GM10847 (cell line): ENCODE results near the gene DOCK4.

ENCODE experiments used
- POLR2A ChIP-seq: IDR thresholded peaks from 2 replicates; pipeline ENCODE4 v1.6.1; 2011; ENCODE audit not compliant: insufficient read length; ENCODE audit errors: extremely low read depth

Gene DOCK4

DNA sequence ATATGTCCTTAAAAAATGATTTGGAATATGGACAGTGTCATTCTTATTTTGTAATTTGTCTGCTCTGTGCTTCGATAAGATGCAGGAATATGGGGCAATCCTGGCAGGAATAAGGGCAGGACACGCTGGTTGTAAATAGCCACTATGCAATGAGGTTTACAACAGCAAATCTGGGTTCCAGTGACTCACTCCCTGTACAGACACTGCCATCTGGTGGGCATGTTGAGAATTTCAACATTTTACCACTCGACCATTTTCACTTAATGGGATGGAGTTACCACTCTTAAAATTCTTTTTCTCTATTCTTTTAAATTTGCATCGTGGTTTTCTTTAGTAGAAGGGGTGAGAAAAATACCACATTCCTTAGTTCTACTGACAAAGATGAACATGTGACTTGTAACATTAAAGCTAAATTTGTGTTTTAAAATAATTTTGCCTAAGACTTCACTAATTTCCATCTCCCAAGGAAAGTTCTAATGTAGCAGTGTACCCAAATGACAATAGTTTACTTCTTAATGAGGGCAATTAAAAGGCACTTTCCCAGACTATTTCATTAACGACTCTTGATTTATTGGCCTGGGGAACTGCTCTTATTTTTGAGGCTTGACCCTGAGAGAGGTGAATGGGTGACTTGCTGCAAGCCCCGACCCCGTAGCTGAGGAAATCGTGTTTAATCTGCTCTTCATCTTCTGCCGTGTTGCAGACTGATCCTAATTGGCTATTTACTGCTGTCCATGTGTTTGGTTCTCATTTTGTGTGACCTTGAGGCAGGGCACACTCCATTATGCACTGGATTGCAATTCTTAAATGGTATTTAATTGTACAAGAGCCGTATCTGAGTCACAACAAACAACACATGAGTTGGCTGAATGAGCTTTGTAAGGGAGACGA, 470.3 kb downstream of the DOCK4 start:
- no peak for TF ChIP-seq POLR2A

GRCh38 chr7:111734954-111735660, 471.1 kb downstream of the DOCK4 start:
- no peak for TF ChIP-seq POLR2A

- TF ChIP-seq POLR2A, result no peak
These were observed 473.3 kb downstream of the DOCK4 start for GRCh38 chr7:111732923-111733322.

DNA sequence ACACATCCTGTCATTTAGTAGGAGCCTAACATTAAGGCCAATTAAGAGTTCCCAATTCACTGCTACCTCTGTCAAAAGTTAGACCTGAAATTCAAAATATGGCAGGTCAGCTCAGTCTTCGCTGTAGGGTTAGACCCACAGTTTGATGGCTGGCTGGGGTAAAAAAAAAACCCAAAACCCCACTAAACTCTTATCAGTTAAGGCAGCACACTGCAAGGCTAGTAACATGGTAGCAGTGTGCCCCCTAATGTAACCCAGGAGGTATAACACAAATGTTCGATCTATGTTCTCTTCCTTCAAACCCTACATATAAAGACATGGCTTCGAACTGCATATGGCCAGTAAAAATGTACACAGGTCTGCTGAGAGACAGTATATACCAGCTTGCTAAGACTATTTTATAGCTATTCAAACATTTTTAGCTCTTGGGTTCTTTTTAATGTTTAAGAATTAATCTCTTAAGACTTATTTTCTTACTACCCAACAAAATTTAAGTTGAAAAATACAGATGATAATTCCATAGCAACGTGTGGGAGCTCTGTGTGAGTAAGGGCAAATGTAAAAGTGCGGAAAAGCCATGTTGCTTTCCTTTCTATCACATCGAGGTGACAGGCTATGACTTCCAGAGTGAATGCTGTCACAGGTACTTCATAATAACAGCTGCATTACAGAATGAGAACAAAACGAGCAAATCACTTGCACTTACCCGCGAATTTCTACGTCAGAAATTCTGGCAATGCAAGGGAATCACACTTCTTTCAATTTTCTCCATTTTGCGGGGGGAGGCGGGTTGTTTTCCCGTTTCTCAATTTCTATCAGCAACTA, 475.5 kb downstream of the DOCK4 start:
- no peak for TF ChIP-seq POLR2A

- no peak for TF ChIP-seq POLR2A
These were observed 476.1 kb downstream of the DOCK4 start for GRCh38 chr7:111730057-111730456.

GRCh38 chr7:111729483-111729882, 476.7 kb downstream of the DOCK4 start:
- no peak for TF ChIP-seq POLR2A

DNA sequence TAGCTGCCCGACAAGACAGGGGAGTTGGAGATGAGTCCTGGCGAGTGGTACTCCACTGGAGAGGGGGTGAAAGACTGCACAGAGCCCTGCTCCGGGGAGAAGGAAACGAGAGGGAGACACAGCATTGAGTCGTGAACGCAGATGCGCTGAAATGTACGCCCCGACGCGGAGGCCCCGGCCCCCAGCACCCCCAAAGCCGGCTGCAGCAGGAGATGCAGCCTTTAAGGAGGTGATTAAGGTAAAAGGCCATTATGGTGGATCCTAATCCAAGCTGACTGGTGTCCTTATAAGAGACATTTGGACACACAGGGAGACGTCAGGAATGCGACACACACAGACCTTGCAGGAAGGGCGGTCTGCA, 477.6 kb downstream of the DOCK4 start:
- no peak for TF ChIP-seq POLR2A

DNA sequence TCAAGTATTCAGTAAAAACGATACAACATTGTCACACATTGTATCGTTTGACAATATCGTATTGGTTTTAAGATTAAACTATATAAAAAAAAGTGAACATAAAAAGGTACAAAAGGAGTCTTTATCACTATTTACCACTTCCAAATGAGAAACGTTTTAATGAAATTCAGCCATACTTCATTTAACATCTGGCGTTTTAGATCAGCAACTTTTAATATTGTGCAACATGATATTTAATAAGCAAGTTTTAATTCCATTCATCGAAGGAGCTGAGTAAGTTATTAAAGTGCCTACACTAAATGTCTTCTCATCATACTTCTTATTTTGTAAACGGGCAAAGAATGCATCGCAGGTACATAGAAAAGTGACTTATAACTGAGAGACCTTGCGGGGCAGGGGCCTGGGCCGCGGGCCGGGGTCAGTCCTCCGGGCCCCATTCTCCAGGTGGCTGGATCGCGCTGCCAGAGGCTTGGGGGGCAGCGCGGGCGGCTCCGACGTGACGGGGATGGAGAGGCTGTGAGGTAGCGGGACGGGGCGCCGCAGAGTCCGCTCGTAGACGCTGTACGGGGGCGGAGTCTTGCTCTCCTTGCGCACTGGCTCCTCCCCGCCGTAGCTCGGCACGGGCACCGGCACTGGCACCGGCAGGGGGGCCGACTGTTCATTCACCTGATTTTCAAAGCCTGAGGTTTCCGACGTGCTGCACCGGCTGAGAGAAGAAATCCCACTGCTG, 478.1 kb downstream of the DOCK4 start:
- no peak for TF ChIP-seq POLR2A

DNA sequence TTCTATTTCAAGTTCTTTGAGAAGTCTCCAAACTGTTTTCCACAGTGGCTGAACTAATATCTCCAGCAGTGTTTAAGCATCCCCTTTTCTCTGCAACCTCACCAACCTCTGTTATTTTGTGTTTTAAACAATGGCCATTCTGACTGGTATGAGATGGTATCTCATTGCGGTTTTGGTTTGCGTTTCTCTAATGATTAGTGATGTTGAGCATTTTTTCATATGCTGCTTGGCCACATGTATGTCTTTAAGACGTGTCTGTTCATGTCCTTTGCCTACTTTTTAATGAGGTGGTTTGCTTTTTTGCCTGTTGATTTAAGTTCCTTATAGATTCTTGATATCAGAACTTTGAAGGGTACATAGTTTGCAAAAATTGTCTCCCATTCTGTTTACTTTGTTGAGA, 487.3 kb downstream of the DOCK4 start:
- no peak for TF ChIP-seq POLR2A

DNA sequence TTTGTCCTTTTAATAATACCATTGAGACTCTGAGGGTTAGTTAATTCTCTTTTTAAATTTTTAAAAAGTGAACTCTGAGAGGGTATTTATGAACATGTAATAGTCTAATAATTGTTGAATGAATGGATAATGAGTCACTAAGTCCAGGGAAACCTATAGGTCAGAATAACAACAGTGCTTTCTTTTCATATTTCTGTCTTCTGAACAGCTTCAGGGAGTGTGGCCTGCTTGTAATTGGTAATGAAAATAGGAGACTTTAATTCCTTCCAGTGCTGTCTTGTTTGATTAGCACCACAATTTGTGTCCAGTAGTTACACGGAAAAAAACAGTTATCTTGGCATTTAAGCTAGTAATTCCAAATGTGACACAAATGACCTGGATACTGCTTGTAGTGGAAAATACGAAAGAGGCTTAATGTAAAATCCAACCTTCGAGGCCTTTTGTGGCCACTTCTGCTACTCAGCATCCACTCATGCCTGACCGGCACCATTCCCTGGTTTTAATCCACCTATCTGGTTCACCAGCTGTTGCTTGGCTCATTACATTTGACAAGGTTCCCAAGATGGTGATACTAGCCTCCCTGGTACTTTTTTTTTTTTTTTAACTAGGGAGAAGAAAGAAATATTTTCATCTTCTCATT, 494.7 kb downstream of the DOCK4 start:
- no peak for TF ChIP-seq POLR2A

DNA sequence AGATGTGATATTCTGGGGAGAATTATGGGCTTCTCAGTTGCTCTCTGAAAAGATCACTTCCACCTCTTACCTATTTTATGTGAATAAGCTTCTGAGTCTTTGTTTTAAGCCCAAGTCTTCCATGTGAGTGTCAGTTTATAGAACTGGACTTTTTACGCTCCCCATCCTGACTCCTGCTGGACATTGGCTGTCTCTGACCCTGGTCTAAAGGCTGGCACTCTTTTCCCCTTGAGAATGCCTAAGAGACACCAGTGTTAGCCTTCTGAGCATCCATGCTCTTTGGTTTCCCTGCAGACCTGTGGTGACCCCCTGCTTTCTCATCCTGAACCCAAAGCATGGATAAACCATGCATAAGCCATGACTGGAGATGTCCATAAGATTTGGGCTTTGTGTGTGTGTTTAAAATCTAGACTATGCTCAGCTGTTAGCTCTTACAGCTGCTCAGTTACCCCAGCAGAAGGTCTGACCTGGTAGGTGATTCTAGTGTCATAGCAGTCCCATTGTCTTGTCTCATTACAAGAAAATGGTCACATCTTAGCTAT, 495.3 kb downstream of the DOCK4 start:
- no peak for TF ChIP-seq POLR2A

DNA sequence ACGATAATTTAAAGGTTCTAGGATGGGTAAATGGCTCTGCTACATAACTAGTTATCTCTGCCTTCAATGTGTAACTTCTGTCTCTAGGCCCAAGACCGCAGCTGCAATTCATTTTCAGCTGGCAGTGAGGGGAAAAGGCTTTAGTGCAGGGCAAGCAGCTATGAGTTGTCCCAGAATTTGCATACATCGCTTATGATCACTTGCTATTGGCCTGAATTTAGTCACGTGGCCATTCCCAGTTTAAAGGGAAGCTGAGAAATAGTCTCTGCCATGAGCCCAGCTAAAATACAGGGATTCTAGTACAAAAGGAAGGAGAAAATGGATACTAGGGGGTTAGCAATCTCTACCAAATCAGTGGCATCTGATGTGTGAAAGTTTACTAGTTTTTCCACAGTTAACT, 498.1 kb downstream of the DOCK4 start:
- no peak for TF ChIP-seq POLR2A

GRCh38 chr7:111705807-111706206, 500.4 kb downstream of the DOCK4 start:
- no peak for TF ChIP-seq POLR2A

- no peak for TF ChIP-seq POLR2A
These were observed 508.4 kb downstream of the DOCK4 start for GRCh38 chr7:111697771-111698170.
